Measurements from ENCODE around the gene UBE2L3.

- TF ChIP-seq EZH2 (IDR thresholded peaks at IDR 0.05): no peak
- no peak for TF ChIP-seq POLR2AphosphoS5 (IDR thresholded peaks at IDR 0.05; ENCODE audit: borderline replicate concordance, low read depth, low read length)
These were observed 31.8 kb downstream of the UBE2L3 start for GRCh38 chr22:21599053-21599893.
